ENCODE measurements around the gene HOXB5.
A peak's percentile ranks its signal among the peaks of the same experiment; 100 is the strongest.

Gene HOXB5

DNA sequence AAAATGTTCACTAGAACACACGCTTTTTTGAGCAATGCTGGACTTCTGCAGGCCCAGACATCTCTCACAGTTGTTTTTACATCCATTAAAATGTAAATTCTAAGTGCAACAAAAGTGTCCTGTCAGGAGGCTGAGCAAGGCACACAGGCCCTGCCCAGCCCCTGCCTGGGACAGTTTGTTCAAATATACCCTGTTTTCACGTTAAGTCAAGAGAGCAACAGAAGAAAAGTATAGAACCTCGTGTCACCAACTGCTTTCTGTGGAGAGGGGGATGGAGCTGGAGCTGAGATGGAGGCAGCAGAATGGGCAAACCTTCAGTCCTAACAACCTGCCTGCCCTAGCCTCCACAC lies 44.3 kb downstream of the HOXB5 start:
- Histone ChIP-seq H3K9me3 (ENCODE audit: control insufficient read depth, low read length) (no peaks in the 10 kb centered on the region), H3K79me2 (no peaks in the 10 kb centered on the region), H3K4me2 (ENCODE audit: low read length) (no peak overlapping the region), H2AFZ (no peak overlapping the region), H3K4me1 (no peaks in the 10 kb centered on the region), H3K9ac (no peak overlapping the region), H3K4me3 (ENCODE audit: low read depth, low read length) (no peak overlapping the region), H3K27ac (no peak overlapping the region), H3K36me3 (ENCODE audit: control insufficient read depth, insufficient read depth, low read length) (no peaks in the 10 kb centered on the region), H3K27me3 (ENCODE audit: control insufficient read depth, insufficient read depth, low read length) (no peaks in the 10 kb centered on the region)
- TF ChIP-seq, protein P1, sequence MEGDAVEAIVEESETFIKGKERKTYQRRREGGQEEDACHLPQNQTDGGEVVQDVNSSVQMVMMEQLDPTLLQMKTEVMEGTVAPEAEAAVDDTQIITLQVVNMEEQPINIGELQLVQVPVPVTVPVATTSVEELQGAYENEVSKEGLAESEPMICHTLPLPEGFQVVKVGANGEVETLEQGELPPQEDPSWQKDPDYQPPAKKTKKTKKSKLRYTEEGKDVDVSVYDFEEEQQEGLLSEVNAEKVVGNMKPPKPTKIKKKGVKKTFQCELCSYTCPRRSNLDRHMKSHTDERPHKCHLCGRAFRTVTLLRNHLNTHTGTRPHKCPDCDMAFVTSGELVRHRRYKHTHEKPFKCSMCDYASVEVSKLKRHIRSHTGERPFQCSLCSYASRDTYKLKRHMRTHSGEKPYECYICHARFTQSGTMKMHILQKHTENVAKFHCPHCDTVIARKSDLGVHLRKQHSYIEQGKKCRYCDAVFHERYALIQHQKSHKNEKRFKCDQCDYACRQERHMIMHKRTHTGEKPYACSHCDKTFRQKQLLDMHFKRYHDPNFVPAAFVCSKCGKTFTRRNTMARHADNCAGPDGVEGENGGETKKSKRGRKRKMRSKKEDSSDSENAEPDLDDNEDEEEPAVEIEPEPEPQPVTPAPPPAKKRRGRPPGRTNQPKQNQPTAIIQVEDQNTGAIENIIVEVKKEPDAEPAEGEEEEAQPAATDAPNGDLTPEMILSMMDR (IDR thresholded peaks at IDR 0.05), result no peak

DNA sequence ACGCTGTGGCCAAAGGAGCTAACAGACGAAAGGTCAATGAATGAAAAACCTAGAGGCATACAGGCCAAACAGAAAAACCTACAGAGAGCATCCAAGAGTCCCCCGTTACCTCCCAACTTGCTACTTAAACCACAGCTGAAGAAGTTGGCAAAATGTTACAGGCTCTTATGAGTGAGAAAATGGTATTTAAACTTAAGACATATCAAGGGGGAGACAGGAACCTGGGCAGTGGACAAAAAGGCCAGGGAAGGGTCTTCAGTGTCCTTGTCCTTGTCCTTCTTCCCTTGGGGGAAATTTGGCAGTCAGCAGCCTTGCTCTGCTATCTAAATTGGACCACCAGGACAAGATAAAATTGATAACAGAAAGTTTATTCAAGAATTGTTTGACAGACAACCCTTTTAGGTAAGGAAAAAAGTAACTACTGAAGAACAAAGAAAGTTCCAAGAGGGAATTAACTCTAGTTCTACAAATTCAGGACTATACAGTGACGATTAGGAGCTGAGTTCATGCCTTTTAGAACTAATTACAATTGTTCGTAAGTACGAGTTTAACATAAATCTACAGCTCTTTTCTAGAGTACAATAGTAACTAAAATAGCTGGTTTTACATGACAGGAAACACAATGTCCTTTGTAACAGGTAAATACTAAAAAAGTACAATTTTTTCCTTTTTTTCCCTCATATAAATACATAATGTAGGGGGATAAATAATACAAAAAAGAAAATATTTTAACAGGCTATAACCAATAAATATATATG lies 44.9 kb downstream of the HOXB5 start:
- Histone ChIP-seq H3K4me1 (no peaks in the 10 kb centered on the region), H3K9ac (no peak overlapping the region), H3K4me3 (ENCODE audit: low read depth, low read length) (no peak overlapping the region), H3K27me3 (ENCODE audit: control insufficient read depth, insufficient read depth, low read length) (no peaks in the 10 kb centered on the region), H3K79me2 (no peaks in the 10 kb centered on the region), H3K9me3 (ENCODE audit: control insufficient read depth, low read length) (no peaks in the 10 kb centered on the region), H2AFZ (no peak overlapping the region), H3K36me3 (ENCODE audit: control insufficient read depth, insufficient read depth, low read length) (no peaks in the 10 kb centered on the region), H3K27ac (no peak overlapping the region), H3K4me2 (ENCODE audit: low read length) (peak overlapping the region; percentile 23)
- TF ChIP-seq, protein P1 (IDR thresholded peaks at IDR 0.05), result no peak

DNA sequence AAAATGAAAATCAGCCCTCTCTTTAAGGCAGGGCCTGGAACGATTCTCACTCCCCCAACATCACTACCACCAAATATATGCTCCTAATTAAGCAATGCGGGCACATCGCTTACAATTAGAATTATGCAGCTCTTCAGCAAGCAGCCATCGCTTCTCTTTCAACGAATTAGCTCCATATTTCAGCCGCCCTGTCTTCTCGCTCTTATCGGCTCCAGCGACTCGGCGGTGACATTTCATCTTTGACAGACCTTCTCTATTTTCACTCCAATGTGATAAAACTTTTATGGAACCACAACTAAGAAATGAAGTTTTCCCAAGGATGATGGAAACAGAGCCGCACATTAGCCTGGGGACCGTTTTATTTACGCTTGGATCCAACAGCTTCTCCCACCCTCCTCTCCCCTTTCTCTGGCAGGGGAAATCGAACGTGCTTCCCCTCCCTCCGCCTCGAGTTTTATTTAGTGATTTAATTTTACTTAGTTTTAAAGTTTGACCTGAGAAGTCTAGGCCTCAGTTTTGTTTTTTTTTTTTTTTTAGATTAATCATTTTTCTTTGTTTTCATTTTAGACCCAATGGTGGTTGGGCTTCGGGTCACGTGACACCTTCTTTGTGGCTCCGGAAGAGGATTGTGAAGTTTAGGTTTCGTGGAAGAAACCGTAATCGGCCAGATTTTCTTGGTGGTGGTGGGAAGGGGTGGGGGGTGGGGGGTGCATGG lies 45.6 kb downstream of the HOXB5 start:
- Histone ChIP-seq H2AFZ (no peak overlapping the region), H3K79me2 (no peaks in the 10 kb centered on the region), H3K4me3 (ENCODE audit: low read depth, low read length) (peak overlapping the region; percentile 39), H3K27me3 (ENCODE audit: control insufficient read depth, insufficient read depth, low read length) (no peaks in the 10 kb centered on the region), H3K36me3 (ENCODE audit: control insufficient read depth, insufficient read depth, low read length) (no peaks in the 10 kb centered on the region), H3K4me1 (no peaks in the 10 kb centered on the region), H3K4me2 (ENCODE audit: low read length) (peak overlapping the region; percentile 62), H3K9me3 (ENCODE audit: control insufficient read depth, low read length) (no peaks in the 10 kb centered on the region), H3K27ac (no peak overlapping the region), H3K9ac (no peak overlapping the region)
- TF ChIP-seq, protein P1 (IDR thresholded peaks at IDR 0.05), result no peak

DNA sequence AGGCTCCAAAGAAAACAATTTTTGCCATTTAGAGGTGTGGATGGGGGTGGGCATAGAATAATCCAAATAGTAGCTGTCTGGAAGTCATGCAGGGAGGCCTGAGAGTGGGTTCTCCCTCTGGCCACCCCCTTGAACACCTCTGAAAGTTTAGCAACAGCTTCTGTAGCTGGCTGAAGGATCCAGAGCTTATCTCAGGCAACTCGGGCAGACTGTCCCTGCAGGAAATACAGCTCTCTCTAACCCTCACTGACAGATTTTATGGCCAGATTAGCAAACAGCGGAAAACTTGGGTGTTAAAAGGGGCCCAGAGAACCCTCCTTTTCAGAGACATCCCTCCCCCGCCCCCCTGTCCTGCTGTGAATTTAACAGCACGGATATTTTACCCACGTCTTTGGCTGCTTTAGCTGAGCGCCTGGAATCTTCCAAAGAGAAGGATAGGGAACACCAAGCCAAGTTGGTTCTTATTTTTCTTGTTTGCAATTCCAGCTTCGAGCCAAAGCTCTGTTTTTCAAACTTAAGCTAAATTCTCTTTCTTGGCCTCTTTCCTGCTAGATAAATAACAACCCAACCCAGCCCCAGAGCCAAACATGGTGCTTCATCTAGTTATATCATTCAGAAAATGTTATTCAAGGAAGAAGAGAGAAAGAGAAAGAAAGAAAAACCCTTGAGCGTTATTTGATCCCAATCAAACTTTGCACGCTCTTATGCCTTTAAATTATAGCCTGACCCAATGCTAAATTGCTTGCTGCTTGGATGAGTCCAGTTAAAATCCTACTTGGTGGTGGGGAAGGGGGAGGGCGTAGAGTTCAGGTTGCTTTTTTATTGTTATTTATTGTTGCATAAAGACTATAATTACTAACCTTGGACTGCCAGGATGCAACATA lies 46.4 kb downstream of the HOXB5 start:
- H3K4me1 ChIP-seq, result no peaks in the 10 kb centered on the region
- TF ChIP-seq, protein P1 (IDR thresholded peaks at IDR 0.05), result no peak
- H3K4me3 ChIP-seq (ENCODE audit: low read depth, low read length), result peak overlapping the region; percentile 39

More for the DNA sequence above, 46.4 kb downstream of the HOXB5 start:
- Histone ChIP-seq H3K9me3 (ENCODE audit: control insufficient read depth, low read length) (no peaks in the 10 kb centered on the region), H3K36me3 (ENCODE audit: control insufficient read depth, insufficient read depth, low read length) (no peaks in the 10 kb centered on the region), H2AFZ (no peak overlapping the region), H3K27ac (no peak overlapping the region), H3K79me2 (no peaks in the 10 kb centered on the region), H3K4me2 (ENCODE audit: low read length) (peak overlapping the region; percentile 62), H3K27me3 (ENCODE audit: control insufficient read depth, insufficient read depth, low read length) (no peaks in the 10 kb centered on the region), H3K9ac (no peak overlapping the region)

Measured in parathyroid adenoma (tissue), 2 donors.